Retina (tissue), 1 donor: Measurements from ENCODE around the gene CPTP.
A peak's percentile ranks its signal among the peaks of the same experiment; 100 is the strongest.

Experiments used
- DNase-seq: peaks from one replicate; pipeline ENCODE4 v3.0.0-alpha.2; 2016

Gene CPTP

GRCh38 chr1:1370771-1371300 is 46.2 kb downstream of the CPTP start:
- DNase-seq = no peak

DNA sequence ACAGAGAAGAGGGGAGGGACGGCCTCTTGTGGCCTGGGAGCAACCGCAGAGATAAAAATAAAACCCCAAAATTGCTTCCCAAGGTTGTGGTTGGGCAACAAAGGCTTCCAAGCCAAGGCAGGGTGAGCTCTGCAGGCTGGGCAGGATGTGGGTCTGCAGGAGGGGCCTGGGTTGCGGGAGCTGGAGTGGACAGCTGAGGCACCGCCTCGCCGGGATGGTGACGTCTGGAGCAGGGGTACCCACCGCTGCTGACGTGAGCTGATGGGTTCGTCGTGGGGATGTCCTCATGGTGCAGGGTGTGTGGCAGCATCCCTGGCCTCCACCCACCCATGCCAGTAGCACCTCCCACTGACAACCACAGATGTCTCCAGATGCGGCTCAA is 46.8 kb downstream of the CPTP start:
- DNase-seq = no peak

GRCh38 chr1:1371746-1372711 is 47.4 kb downstream of the CPTP start:
- DNase-seq = peak; percentile 87

- no peak for DNase-seq
Measured at GRCh38 chr1:1373051-1373814, 48.6 kb downstream of the CPTP start.

DNA sequence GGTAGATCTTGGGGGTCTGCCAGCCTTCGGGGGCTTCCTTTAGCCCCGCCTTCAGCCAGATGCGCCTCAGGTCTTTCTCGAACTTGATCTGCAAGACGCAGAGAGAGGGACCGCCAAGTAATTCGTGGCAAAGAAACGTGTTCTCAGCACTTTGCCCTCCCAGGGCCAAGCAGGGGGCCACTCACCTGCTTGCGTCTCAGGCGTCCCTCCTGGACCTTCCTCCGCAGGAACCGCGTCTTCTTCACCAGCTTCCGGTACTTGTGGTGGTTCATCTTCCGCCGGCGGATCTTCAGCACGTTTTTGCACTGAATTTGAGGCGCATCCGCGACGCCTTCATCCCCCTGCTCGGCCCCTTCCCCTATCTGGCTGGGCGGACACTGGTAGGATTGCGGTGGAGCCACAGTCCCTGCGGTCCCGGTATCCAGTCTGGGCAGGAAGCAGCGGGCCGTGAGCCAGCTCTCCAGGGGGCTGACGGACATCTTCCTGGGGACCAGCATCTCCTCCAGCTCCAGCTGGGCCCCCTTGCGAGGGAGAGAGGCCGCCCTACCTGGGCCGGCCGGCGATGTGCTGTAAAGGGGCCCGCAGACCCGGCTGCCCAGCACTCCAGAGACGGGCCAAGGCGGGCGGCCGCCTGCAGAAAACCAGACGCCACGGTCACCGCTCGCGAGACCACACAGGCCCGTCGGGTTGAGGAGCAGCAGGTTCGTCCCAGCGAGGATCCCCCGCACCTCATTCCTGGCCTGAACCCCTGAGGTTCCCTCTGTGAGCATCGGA is 49.4 kb downstream of the CPTP start:
- no peak for DNase-seq

DNA sequence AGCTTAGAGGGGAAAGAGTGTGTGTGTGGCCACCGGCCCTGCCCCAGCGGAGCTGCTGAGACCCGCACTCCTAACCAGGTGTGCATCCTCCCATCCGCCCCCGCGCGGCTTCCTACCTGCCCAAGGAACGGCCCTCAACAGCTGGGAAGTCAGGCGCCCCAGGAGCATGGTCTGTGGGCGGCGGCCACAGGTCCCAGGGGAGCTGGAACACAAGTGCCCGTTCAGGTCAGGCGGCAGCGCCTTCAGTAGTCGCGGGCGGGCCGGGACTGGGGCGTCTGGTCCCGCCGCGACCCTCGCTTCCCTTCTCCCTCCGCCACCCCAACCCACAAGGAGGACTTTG is 50.0 kb downstream of the CPTP start:
- no peak for DNase-seq

DNA sequence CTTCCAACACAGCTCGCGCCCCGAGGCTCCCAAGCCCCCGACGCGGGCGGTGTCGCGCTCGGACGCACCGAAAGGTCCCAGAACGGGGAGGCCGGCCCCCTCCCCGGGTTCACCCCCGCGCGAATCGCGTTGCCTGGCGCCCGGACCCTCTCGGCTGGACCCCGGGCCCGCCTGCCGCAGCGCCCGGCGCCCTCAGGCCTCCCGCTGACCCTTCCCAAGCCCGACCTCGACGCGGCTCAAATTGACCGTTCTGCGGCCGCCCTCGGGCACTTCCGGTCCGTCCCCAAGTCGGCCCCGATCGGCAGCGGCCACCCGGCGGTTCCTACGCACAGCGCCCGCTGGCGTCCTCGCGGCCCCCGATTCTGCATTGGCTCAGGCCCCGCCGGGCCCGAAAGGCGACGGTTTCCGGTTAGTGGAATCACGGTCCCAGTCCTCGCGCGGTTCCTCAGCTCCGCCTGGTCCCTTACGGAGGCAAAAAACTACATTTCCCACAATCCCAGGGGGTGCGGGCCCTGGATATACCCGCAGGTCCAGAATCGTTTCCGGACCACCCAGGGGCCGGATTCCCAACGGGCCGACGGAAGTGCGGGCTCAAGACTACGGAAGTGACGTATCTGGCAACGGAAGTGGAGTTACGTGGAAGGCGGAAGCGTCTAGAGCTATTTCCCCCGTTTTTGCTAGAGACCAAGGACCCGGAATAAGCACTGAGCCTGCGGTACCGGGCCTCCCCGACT is 50.5 kb downstream of the CPTP start, which contains the start of gene AURKAIP1:
Gene AURKAIP1, minus strand, starts transcription at position 279 of the 734 bp plus-strand sequence. CDS start 451 bp downstream, outside the sequence.
- DNase-seq = peak; percentile 99

DNA sequence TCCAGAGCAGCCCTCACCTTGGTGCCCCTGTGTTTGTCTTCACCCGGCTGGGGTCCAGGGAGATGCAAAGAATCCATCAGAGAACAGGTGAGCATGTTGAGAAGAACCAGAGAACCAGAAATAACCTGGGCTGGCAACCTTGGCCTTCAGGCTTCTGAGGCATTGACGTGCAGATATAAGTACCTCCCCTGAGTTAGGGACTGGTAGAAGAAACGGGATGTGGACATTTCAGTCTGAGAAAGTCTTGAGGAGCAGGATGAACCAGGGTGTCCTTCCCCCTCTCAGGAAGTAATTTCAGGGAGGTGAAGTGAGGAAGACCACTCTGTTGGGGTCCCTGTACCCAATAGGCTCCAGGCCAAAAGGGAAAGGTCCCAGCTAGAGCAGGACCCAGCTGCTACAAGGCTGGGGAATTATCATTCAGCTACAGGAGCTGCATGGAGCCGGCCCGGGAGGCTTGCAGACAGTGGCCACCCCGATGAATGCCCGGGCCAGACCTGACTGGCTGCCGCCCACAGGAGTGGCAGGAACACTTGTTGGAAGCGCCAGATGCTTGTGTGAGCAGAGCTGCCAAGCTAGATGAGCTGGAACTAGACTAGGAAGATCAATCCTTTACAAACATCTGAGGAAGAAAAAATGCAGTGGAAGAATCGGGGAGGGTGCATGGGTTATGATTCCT is 52.1 kb downstream of the CPTP start:
- no peak for DNase-seq

- no peak for DNase-seq
Measured at GRCh38 chr1:1377540-1378205, 53.1 kb downstream of the CPTP start.
